Activated T-helper 17 cell treated with anti-CD3 and anti-CD28 coated beads, Interleukin-2, amount 50 U/mL, for 72 hours (primary cell): ENCODE data around the gene CNOT3. TPM values are rescaled to one million over a fixed set of nuclear protein-coding genes. Genes with fewer than 3 reads are reported as not detected.
"Not testable (repeated sequence)": the region's sequence is repeated elsewhere in the genome, so short reads cannot be mapped to it uniquely, and the experiment has no call there.

Source experiments
- ATAC-seq: fragments of 150-1000 bp; cut with Tn5 transposase; replicated peaks from 2 replicates; pipeline ENCODE4 v1.10.0; 2021; ENCODE audit warnings: mild to moderate bottlenecking, moderate library complexity
- H3K27ac Mint-ChIP-seq: one replicate; pipeline ENCODE4 v1.8.0; 2022; ENCODE audit warnings: mixed read lengths
- H3K27me3 Mint-ChIP-seq: one replicate; pipeline ENCODE4 v1.8.0; 2022; ENCODE audit warnings: mixed read lengths
- H3K36me3 Mint-ChIP-seq: one replicate; pipeline ENCODE4 v1.8.0; 2022; ENCODE audit warnings: low read depth, mild to moderate bottlenecking, mixed read lengths
- H3K4me1 Mint-ChIP-seq: one replicate; pipeline ENCODE4 v1.8.0; 2022; ENCODE audit warnings: mixed read lengths
- H3K4me3 Mint-ChIP-seq: one replicate; pipeline ENCODE4 v1.8.0; 2022; ENCODE audit warnings: mild to moderate bottlenecking, mixed read lengths
- H3K9me3 Mint-ChIP-seq: one replicate; pipeline ENCODE4 v1.8.0; 2022; ENCODE audit warnings: mixed read lengths
- total RNA-seq, 2 donors: library from RNA; stranded (reverse); gene quantifications; one replicate each; pipeline ENCODE4 v1.2.3, GENCODE V29; 2022

The CNOT3 gene
- total RNA-seq: 10 to 100 TPM; 51.4 to 61.4 TPM

DNA sequence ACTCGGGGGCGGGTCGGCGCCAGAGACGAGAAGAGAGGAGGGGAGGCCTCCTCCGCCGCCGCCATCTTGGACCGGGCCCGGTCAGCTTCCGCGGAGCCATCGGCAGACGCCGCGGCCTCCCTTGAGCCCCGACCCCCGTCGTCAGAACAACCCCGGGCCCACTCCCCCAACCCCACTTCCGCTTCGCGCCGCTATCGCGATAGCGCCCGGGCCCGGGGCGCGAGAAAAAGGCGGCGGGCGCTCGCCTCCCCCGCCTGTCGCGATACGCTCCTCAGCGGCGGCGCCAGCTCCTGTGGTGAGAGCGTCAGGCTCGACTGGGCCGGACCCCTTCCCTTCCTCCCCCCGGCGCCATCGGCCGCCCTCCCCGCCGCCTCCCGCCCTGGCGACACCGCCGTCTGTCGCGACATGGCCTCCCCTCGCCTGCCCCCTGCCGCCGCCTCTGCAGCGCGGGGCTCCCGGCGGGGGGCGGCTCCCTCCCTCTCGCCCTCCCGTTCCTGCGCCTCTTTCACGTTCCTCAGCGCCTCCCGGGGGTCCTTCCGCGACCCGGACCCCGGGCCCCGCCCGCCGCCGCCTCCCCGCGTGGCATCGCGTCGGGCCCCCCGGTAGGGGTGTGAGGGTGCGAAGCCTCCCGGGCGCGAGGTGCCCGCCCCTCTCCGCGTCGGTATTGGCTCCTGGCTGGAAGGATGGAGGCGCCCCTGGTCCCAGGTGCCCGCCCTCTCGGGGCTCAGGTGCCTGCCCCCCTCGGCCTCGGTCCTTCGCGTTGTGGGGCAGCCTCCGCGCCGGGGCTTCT, at the start of gene CNOT3:
CNOT3 (plus strand) TSS at position 64 of the 790 bp plus-strand sequence. CDS start 5,217 bp downstream, outside the sequence.
- no peak for ATAC-seq
- Mint-ChIP-seq H3K4me1 (peaks cover 21% of the 10 kb centered on the region), H3K36me3 (peaks cover 47% of the 10 kb centered on the region), H3K4me3 (peak within 1 kb of the TSS; percentile 91), H3K27ac (peak within 1 kb of the TSS; percentile 95), H3K27me3 (no peaks in the 10 kb centered on the region), H3K9me3 (no peaks in the 10 kb centered on the region)

GRCh38 chr19:54094426-54095000, 43.0 kb upstream of the CNOT3 start:
- Mint-ChIP-seq H3K4me3 (peak overlapping the region; percentile 13), H3K27me3 (peaks cover 5% of the 10 kb centered on the region), H3K9me3 (no peaks in the 10 kb centered on the region), H3K4me1 (no peaks in the 10 kb centered on the region), H3K36me3 (no peaks in the 10 kb centered on the region), H3K27ac (no peak overlapping the region)
- ATAC-seq: no peak

DNA sequence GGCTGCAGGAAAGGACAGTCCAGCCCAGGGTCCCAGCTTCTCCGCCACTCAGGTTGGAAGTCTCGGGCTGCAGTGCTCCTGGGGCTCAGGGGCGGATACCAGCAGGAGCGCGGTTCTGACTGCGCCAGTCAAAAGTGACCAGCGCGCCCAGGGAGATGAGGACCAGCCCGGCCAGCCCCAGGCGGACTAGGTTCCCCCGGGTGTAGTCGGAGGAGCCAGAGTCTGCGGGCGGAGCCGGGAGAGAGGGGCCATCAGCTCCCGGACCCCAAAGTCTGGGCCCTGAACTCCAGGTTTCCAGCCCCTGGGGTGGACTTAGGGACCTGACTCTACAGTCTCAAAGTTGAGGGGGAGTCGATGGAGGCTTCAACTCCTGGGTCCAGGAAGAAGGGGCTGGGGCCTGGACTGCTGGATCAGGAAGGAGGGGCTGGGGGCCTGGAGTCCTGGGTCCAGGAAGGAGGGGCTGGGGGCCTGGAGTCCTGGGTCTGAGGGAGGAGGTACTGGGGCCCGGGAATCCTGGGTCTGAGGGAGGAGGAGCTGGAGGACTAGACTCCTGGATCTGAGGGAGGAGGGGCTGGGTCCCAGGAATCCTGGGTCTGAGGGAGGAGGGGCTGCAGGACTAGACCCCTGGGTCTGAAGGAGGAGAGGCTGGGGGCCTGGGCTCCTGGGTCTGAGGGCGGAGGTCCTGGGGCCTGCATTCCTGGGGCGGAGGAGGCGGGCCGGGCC, 42.3 kb upstream of the CNOT3 start:
- no peak overlapping the region for H3K27ac Mint-ChIP-seq
- H3K9me3 Mint-ChIP-seq: no peaks in the 10 kb centered on the region
- no peaks in the 10 kb centered on the region for H3K36me3 Mint-ChIP-seq
- H3K4me1 Mint-ChIP-seq: no peaks in the 10 kb centered on the region
- no peak for ATAC-seq
- peak overlapping the region; percentile 54 for H3K4me3 Mint-ChIP-seq
- H3K27me3 Mint-ChIP-seq: peaks cover 5% of the 10 kb centered on the region

DNA sequence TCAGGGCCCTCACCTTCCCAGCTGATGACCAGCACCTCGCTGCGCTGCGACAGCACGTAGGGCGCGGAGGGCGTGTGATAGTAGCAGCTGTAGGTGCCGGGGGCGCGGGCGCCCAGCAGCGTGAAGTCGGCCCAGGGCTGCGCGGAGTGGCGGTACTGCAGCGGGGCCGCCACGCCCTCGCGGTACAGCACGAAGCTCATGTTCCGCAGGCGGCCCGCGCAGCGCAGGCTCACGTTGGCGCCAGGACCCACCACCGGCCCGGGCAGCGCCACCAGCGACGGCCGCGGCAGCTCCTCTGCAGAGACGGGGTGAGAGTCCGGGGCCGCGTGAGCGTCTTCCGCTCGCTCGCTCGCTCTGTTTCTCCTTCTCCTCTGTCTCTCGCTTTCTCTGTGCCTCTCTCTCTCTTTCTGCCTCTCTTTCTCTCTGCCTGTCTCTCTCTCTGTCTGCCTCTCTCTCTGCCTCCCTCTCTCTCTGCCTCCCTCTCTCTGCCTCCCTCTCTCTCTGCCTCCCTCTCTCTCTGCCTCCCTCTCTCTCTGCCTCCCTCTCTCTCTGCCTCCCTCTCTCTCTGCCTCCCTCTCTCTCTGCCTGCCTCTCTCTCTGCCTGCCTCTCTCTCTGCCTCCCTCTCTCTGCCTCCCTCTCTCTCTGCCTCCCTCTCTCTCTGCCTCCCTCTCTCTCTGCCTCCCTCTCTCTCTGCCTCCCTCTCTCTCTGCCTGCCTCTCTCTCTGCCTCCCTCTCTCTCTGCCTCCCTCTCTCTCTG, 41.5 kb upstream of the CNOT3 start:
- Mint-ChIP-seq H3K4me3 (peak overlapping the region; percentile 54), H3K27ac (peak overlapping the region; percentile 18)
- H3K9me3 Mint-ChIP-seq, H3K27me3 Mint-ChIP-seq, H3K4me1 Mint-ChIP-seq, H3K36me3 Mint-ChIP-seq: not testable (repeated sequence)
- ATAC-seq: peak; percentile 82

- H3K4me3 Mint-ChIP-seq: peak overlapping the region; percentile 54
- H3K36me3 Mint-ChIP-seq: no peaks in the 10 kb centered on the region
- peaks cover 5% of the 10 kb centered on the region for H3K27me3 Mint-ChIP-seq
- ATAC-seq: peak; percentile 65
- H3K27ac Mint-ChIP-seq: peak overlapping the region; percentile 18
- no peaks in the 10 kb centered on the region for H3K4me1 Mint-ChIP-seq
- no peaks in the 10 kb centered on the region for H3K9me3 Mint-ChIP-seq
Measured at GRCh38 chr19:54096617-54097106, 40.9 kb upstream of the CNOT3 start.

- ATAC-seq: no peak
- H3K27ac Mint-ChIP-seq: no peak overlapping the region
- no peaks in the 10 kb centered on the region for H3K27me3 Mint-ChIP-seq
- H3K9me3 Mint-ChIP-seq: no peaks in the 10 kb centered on the region
- no peaks in the 10 kb centered on the region for H3K36me3 Mint-ChIP-seq
- H3K4me3 Mint-ChIP-seq: no peak overlapping the region
- H3K4me1 Mint-ChIP-seq: no peaks in the 10 kb centered on the region
Measured at GRCh38 chr19:54099190-54099902, 38.2 kb upstream of the CNOT3 start.

GRCh38 chr19:54099903-54100255, 37.7 kb upstream of the CNOT3 start:
- H3K9me3 Mint-ChIP-seq, ATAC-seq, H3K27ac Mint-ChIP-seq, H3K36me3 Mint-ChIP-seq, H3K4me3 Mint-ChIP-seq, H3K27me3 Mint-ChIP-seq, H3K4me1 Mint-ChIP-seq: not testable (repeated sequence)

- Mint-ChIP-seq H3K27ac (peak within 1 kb of the TSS; percentile 5), H3K9me3 (no peaks in the 10 kb centered on the region), H3K4me1 (no peaks in the 10 kb centered on the region), H3K4me3 (peak within 1 kb of the TSS; percentile 39), H3K36me3 (peaks cover 5% of the 10 kb centered on the region), H3K27me3 (no peaks in the 10 kb centered on the region)
- no peak for ATAC-seq
Measured at GRCh38 chr19:54100561-54100960, 37.0 kb upstream of the CNOT3 start, which contains the start of gene OSCAR. Gene OSCAR (minus strand): TSS chr19:54100803. CDS start chr19:54100792, 11 bp downstream.

- H3K27me3 Mint-ChIP-seq: no peaks in the 10 kb centered on the region
- peak; percentile 100 for ATAC-seq
- H3K36me3 Mint-ChIP-seq: peaks cover 25% of the 10 kb centered on the region
- peak within 1 kb of the TSS; percentile 81 for H3K4me3 Mint-ChIP-seq
- H3K9me3 Mint-ChIP-seq: no peaks in the 10 kb centered on the region
- peak within 1 kb of the TSS; percentile 85 for H3K27ac Mint-ChIP-seq
- peaks cover 6% of the 10 kb centered on the region for H3K4me1 Mint-ChIP-seq
Measured at GRCh38 chr19:54102421-54103169, 35.0 kb upstream of the CNOT3 start, which contains the start of gene NDUFA3. Gene NDUFA3 (plus strand): TSS chr19:54102855. CDS start chr19:54102879, 24 bp downstream.

DNA sequence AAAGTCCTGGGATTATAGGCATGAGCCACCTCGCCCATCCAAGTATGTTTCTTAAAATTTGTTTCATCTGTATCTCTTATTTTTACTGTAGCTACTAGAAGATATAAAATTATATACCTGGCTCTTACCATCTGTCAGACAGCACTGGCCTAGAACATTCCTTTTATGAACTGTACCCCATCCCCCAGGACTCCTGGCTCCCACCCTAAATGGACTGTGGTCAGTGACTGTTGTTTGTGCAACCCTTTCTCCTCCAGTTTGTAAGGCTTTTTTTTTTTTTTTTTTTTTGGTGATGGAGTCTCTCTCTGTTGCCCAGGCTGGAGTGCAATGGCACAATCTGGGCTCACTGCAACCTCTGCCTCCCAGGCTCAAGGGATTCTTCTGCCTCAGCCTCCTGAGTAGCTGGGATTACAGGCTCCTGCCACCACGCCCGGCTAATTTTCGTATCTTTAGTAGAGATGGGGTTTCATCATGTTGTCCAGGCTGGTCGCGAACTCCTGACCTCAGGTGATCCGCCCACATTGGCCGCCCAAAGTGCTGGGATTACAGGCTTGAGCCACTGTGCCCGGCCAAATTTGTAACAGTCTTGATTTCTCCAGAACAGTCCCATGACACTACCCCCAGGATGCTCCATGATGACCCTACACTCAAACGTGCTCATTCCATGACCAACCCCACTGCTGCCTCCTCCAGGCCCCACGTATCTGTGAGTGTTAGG, 32.4 kb upstream of the CNOT3 start:
- H3K4me1 Mint-ChIP-seq: peaks cover 6% of the 10 kb centered on the region
- H3K27me3 Mint-ChIP-seq: no peaks in the 10 kb centered on the region
- peak overlapping the region; percentile 81 for H3K4me3 Mint-ChIP-seq
- peaks cover 51% of the 10 kb centered on the region for H3K36me3 Mint-ChIP-seq
- no peaks in the 10 kb centered on the region for H3K9me3 Mint-ChIP-seq
- ATAC-seq: no peak
- no peak overlapping the region for H3K27ac Mint-ChIP-seq

DNA sequence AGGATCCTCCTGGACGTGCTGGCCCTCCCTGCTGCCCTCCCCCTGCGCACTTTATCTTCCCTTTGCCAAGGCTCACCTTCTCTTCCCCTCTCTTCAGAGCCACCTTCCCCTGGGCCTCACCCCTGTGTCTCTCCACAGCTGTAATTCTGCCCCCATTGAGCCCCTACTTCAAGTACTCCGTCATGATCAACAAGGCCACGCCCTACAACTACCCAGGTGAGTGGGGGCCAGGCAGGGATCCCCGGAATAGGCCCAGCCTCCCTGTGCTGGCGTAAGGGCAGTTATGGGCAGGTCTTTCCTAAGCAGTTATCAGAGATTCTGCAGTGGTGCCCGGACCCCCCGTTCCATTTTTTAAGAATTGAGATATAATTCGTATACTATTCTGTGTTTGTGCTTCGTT, 31.8 kb upstream of the CNOT3 start:
- Mint-ChIP-seq H3K4me1 (peaks cover 8% of the 10 kb centered on the region), H3K36me3 (peaks cover 57% of the 10 kb centered on the region), H3K27ac (peak overlapping the region; percentile 14), H3K27me3 (no peaks in the 10 kb centered on the region), H3K4me3 (no peak overlapping the region), H3K9me3 (no peaks in the 10 kb centered on the region)
- ATAC-seq: no peak

GRCh38 chr19:54106716-54107115, 30.8 kb upstream of the CNOT3 start:
- H3K36me3 Mint-ChIP-seq: peaks cover 66% of the 10 kb centered on the region
- ATAC-seq: no peak
- peaks cover 10% of the 10 kb centered on the region for H3K4me1 Mint-ChIP-seq
- no peaks in the 10 kb centered on the region for H3K9me3 Mint-ChIP-seq
- no peak overlapping the region for H3K4me3 Mint-ChIP-seq
- no peaks in the 10 kb centered on the region for H3K27me3 Mint-ChIP-seq
- no peak overlapping the region for H3K27ac Mint-ChIP-seq
